Ecto neural progenitor cell (in vitro differentiated cells): ENCODE results near the gene CHTF18.
"Not testable (repeated sequence)": the region's sequence is repeated elsewhere in the genome, so short reads cannot be mapped to it uniquely, and the experiment has no call there.

ENCODE experiments used
- DNase-seq: peaks from one replicate; pipeline ENCODE4 v3.0.0-alpha.2; 2018; ENCODE audit warnings: low spot score

CHTF18 gene

GRCh38 chr16:776298-776697 is 12.1 kb upstream of the CHTF18 start:
- DNase-seq, result not testable (repeated sequence)

GRCh38 chr16:776824-777223 is 11.6 kb upstream of the CHTF18 start:
- DNase-seq, result no peak

GRCh38 chr16:777826-778225 is 10.6 kb upstream of the CHTF18 start:
- no peak for DNase-seq

DNA sequence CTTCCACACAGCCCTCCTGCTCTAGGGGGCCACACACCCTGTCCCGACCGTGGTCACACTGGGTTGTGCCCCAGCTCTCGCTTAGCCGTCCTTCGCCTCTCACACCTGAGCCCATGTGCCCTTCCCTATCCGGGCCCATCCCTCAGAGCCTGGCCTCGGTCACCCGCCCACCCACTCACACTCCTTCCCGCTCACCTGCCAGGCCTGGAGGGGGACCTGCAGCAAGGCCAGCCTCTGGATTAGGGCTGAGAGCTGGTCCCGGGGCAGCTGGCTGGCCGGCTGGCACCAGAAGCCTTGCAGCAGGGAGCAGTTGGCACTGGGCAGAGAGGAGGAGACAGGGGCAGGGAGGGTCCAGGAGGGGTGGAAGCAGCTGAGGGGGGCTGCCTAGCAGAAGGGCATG is 10.0 kb upstream of the CHTF18 start:
- no peak for DNase-seq

- DNase-seq, result no peak
Observed at GRCh38 chr16:778909-779527, 9.4 kb upstream of the CHTF18 start.

- DNase-seq, result no peak
Observed at GRCh38 chr16:779561-779960, 8.9 kb upstream of the CHTF18 start.

DNA sequence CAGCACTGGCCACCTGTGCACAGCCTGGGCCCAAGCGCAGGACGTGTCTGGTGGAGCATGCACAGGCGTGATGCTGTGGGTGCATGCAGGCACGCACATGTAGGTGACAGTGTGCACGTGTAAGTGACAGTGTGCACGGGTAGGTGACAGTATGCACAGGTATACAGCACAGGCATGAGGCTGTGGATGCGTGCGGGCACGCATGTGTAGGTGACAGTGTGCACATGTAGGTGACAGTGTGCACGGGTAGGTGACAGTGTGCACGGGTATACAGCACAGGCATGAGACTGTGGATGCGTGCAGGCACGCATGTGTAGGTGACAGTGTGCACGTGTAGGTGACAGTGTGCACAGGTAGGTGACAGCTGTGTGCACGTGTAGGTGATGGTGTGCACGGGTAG is 8.1 kb upstream of the CHTF18 start:
- DNase-seq, result no peak

- DNase-seq, result no peak
Observed at GRCh38 chr16:781346-782010, 6.9 kb upstream of the CHTF18 start.

DNA sequence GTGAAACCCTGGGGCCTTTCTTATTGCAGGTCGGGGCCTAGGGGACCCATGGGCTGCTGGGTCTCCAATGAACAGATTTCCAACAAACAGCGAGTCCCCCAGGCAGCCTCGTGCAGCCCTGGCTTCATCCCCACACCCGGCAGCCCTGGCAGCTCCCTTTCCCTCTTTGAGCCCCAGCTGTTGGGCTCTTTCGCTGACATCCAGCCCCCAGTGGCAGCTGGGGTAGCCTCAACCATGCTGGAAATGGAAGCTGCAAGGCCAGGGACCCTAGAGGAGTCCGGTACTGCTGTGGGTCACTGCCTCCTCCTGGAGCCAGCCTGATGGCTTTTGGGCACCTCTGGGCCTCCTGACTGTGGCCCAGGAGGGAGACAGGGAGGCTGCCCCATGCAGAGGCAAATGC is 6.2 kb upstream of the CHTF18 start:
- no peak for DNase-seq

GRCh38 chr16:782766-783403 is 5.5 kb upstream of the CHTF18 start:
- no peak for DNase-seq

- DNase-seq, result no peak
Observed at GRCh38 chr16:783404-784161, 4.8 kb upstream of the CHTF18 start.

DNA sequence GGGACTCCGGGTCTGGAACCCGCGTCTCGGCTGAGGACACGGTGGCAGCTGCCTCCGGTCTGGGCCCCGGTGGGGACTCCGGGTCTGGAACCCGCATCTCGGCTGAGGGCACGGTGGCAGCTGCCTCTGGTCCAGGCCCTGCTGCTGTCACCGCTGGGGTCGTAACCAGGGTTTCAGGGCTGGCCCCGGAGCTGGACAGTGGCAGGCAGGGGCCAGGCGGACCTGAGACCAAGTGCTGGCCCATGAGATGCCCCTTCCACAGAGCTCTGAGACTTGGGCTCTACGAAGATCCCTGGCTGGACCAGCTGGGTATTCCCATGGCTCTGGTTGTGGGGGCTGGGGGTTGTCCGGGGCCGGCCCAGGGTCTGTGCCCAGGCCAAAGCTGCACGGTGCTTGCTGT is 4.0 kb upstream of the CHTF18 start:
- no peak for DNase-seq

GRCh38 chr16:785563-786535 is 2.6 kb upstream of the CHTF18 start:
- peak; percentile 88 for DNase-seq

DNA sequence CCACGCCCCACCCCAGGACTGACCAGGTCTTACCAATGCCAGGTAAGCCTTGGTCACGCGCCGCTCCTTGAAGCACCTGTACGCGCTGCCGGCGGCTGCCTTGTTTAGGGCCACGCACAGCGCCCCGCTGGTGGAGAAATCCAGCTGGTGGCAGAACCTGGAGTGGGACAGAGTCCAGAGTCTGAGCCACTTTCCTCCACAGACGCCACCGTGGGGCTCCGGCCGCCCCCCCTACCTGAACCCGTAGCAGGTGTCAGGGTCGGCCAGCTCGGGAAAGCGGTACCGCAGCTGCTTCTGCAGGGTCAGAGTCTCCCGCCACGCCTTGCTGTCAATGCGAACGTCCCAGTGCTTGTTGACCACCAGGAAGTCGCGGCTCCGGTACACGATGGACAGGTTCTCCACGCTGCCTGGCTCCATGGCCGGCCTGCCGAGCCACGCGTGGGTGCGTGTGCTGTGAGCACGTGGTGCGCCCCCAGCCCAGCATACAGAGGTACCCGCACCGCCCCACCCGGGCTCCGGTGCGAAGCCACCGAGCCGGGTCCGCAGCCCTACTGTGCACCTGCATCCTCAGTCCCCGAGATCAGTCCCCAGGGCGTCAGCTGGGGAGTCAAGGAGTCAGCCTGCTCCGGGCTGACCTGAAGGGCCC is 976 bp upstream of the CHTF18 start:
- no peak for DNase-seq

DNA sequence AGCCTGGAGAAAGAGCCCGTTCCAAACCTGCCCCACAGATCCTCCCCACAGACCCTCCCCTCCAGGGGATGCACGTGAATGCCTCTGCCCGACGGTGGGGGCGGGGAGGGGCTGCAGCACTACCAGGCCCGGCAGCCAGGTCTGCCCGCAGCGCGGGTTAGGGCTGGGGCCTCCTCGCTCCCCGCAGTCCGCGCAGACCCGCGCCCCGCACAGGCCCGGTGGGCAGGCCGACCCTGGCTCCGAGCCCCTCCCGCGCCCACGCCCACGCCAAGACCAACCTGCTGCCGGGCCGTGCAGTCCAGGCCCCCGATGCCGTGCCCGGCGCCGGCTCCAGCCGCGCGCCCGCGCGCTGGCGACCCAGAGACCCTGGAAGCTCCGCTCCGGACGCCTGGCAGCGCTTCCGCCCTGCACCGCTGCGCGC is 432 bp upstream of the CHTF18 start, which contains the start of gene RPUSD1:
RPUSD1 (minus strand) TSS at position 404 of the 421 bp plus-strand sequence. CDS start 644 bp downstream, outside the sequence.
- DNase-seq, result no peak

- no peak for DNase-seq
Observed at GRCh38 chr16:789191-789850, 901 bp downstream of the CHTF18 start.

- no peak for DNase-seq
Observed at GRCh38 chr16:790086-790485, 1.7 kb downstream of the CHTF18 start.

GRCh38 chr16:791131-791530 is 2.7 kb downstream of the CHTF18 start:
- no peak for DNase-seq

- no peak for DNase-seq
Observed at GRCh38 chr16:792221-792995, 4.0 kb downstream of the CHTF18 start.

DNA sequence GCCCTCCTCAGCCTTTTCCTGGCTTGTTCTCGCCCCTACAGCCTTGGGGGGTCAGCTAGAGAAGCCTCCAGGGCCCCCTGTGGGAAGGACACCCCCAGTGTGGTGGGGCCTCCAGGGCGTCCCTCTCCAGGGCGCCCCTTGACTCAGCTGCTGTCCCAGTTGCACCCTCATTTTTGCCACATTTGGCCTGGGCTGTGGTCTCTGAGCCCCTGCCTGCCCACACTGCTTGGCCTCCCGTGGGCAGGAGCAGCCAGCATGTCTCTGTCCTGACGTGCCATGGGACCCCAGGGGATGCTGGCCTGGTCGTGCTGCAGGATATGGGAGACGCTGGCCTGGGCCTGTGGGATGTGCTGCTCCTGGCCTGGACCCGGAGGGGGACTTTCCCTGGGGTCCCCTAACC is 5.0 kb downstream of the CHTF18 start:
- DNase-seq, result no peak
